WTC11 (cell line): Measurements from ENCODE around the gene TES. TPM values are rescaled to one million over a fixed set of nuclear protein-coding genes. Genes with fewer than 3 reads are reported as not detected.

Experiments used
- ATAC-seq: fragments of 200-7000 bp; cut with Tn5 transposase; 2 replicates; pipeline ENCODE4 v1.10.0; 2021; ENCODE audit warnings: mild to moderate bottlenecking, moderate library complexity
- CTCF ChIA-PET: fragments of 300-600 bp; sonication (Branson Sonifier 250); formaldehyde crosslinking; loops from one replicate; lab custom pipeline; 2021; ENCODE audit warnings: antibody characterized with exemption; lab: Charles Lee
- POLR2A ChIA-PET: fragments of 350-600 bp; sonication (Branson Sonifier 250); formaldehyde crosslinking; loops from one replicate; lab custom pipeline; 2021; ENCODE audit warnings: antibody characterized with exemption; lab: Charles Lee
- DNase-seq: peaks from one replicate; pipeline ENCODE4 v3.0.0; 2021; ENCODE audit warnings: low spot score
- H3K27ac Mint-ChIP-seq: 2 replicates; pipeline ENCODE4 v1.8.0; 2021; ENCODE audit warnings: mixed read lengths
- H3K27me3 Mint-ChIP-seq: 2 replicates; pipeline ENCODE4 v1.8.0; 2021; ENCODE audit warnings: low read depth, mild to moderate bottlenecking, moderate library complexity, mixed read lengths
- H3K36me3 Mint-ChIP-seq: 2 replicates; pipeline ENCODE4 v1.8.0; 2021; ENCODE audit warnings: mixed read lengths
- H3K4me1 Mint-ChIP-seq: 2 replicates; pipeline ENCODE4 v1.8.0; 2022; ENCODE audit warnings: mixed read lengths
- H3K4me3 Mint-ChIP-seq: 2 replicates; pipeline ENCODE4 v1.8.0; 2021; ENCODE audit warnings: mild to moderate bottlenecking, moderate library complexity, mixed read lengths
- H3K9me3 Mint-ChIP-seq: 2 replicates; pipeline ENCODE4 v1.8.0; 2021; ENCODE audit warnings: mixed read lengths
- CREM ChIP-seq: sonication (generic); formaldehyde crosslinking; IDR thresholded peaks from 2 replicates; pipeline ENCODE4 v1.8.1; 2022; ENCODE audit warnings: mild to moderate bottlenecking, missing genetic modification reagents, moderate library complexity
- FOXJ3 ChIP-seq: sonication (generic); formaldehyde crosslinking; IDR thresholded peaks from 2 replicates; pipeline ENCODE4 v1.9.0; 2021; ENCODE audit warnings: missing genetic modification reagents, mild to moderate bottlenecking, borderline replicate concordance
- FOXK1 ChIP-seq: sonication (generic); formaldehyde crosslinking; IDR thresholded peaks from 2 replicates; pipeline ENCODE4 v1.8.0; 2022; ENCODE audit warnings: mild to moderate bottlenecking, moderate library complexity, missing genetic modification reagents
- GTF2I ChIP-seq: fragments of 250-450 bp; sonication (Bioruptor Pico); conservative IDR thresholded peaks from 2 replicates; pipeline ENCODE4 v1.4.0; 2021; ENCODE audit warnings: mild to moderate bottlenecking
- KAT7 ChIP-seq: sonication (generic); formaldehyde crosslinking; IDR thresholded peaks from 2 replicates; pipeline ENCODE4 v1.8.1; 2023; ENCODE audit warnings: missing genetic modification reagents, mild to moderate bottlenecking, borderline replicate concordance
- MXD4 ChIP-seq: fragments of 250-450 bp; sonication (Bioruptor Pico); IDR thresholded peaks from 2 replicates; pipeline ENCODE4 v1.8.0; 2021; ENCODE audit warnings: mild to moderate bottlenecking, moderate library complexity, borderline replicate concordance
- MYBL2 ChIP-seq: sonication (generic); formaldehyde crosslinking; IDR thresholded peaks from 2 replicates; pipeline ENCODE4 v1.8.1; 2023; ENCODE audit warnings: mild to moderate bottlenecking, moderate library complexity, missing genetic modification reagents
- NFYB ChIP-seq: sonication (generic); formaldehyde crosslinking; conservative IDR thresholded peaks from 2 replicates; pipeline ENCODE4 v1.8.0; 2022; ENCODE audit warnings: low read depth, missing genetic modification reagents
- NR1H2 ChIP-seq: sonication (generic); formaldehyde crosslinking; IDR thresholded peaks from 2 replicates; pipeline ENCODE4 v1.9.0; 2021; ENCODE audit warnings: mild to moderate bottlenecking, moderate library complexity, missing genetic modification reagents
- NR3C1 ChIP-seq: sonication (generic); formaldehyde crosslinking; conservative IDR thresholded peaks from 2 replicates; pipeline ENCODE4 v1.8.1; 2023; ENCODE audit warnings: low read depth, mild to moderate bottlenecking, missing genetic modification reagents
- PREB ChIP-seq: sonication (generic); formaldehyde crosslinking; IDR thresholded peaks from 2 replicates; pipeline ENCODE4 v1.8.1; 2022; ENCODE audit warnings: mild to moderate bottlenecking, missing genetic modification reagents, moderate library complexity, borderline replicate concordance
- PRRX2 ChIP-seq: fragments of 250-450 bp; sonication (Bioruptor Pico); IDR thresholded peaks from 2 replicates; pipeline ENCODE4 v1.8.0; 2021; ENCODE audit warnings: mild to moderate bottlenecking
- RELA ChIP-seq: sonication (generic); formaldehyde crosslinking; IDR thresholded peaks from 2 replicates; pipeline ENCODE4 v1.8.1; 2022; ENCODE audit warnings: missing genetic modification reagents, mild to moderate bottlenecking, borderline replicate concordance
- SMAD4 ChIP-seq: sonication (generic); formaldehyde crosslinking; IDR thresholded peaks from 2 replicates; pipeline ENCODE4 v1.8.0; 2022; ENCODE audit warnings: mild to moderate bottlenecking, missing genetic modification reagents
- TEAD4 ChIP-seq: sonication (generic); formaldehyde crosslinking; IDR thresholded peaks from 2 replicates; pipeline ENCODE4 v1.8.0; 2022; ENCODE audit warnings: mild to moderate bottlenecking, missing genetic modification reagents
- ZNF232 ChIP-seq: sonication (generic); formaldehyde crosslinking; IDR thresholded peaks from 2 replicates; pipeline ENCODE4 v1.8.0; 2022; ENCODE audit warnings: mild to moderate bottlenecking, missing genetic modification reagents
- ZNF396 ChIP-seq: fragments of 250-450 bp; sonication (Bioruptor Pico); IDR thresholded peaks from 2 replicates; pipeline ENCODE4 v1.8.0; 2021; ENCODE audit warnings: mild to moderate bottlenecking, moderate library complexity, borderline replicate concordance
- ZNF671 ChIP-seq: fragments of 250-450 bp; sonication (Bioruptor Pico); IDR thresholded peaks from 2 replicates; pipeline ENCODE4 v1.8.0; 2021; ENCODE audit warnings: mild to moderate bottlenecking
- total RNA-seq: library from RNA; stranded (reverse); gene quantifications from 3 replicates; pipeline ENCODE4 v1.2.3, GENCODE V29; 2021
- TF ChIP-seq, protein P1 (sequence below): sonication (generic); formaldehyde crosslinking; IDR thresholded peaks from 2 replicates; pipeline ENCODE4 v1.8.0; 2022; ENCODE audit warnings: mild to moderate bottlenecking, missing genetic modification reagents
- TF ChIP-seq, protein P2 (sequence below): fragments of 250-450 bp; sonication (Bioruptor Pico); IDR thresholded peaks from 2 replicates; pipeline ENCODE4 v1.9.0; 2021; ENCODE audit warnings: mild to moderate bottlenecking
- TF ChIP-seq, protein P3 (sequence below): fragments of 250-450 bp; sonication (Bioruptor Pico); conservative IDR thresholded peaks from 2 replicates; pipeline ENCODE4 v1.9.0; 2021; ENCODE audit warnings: mild to moderate bottlenecking
- TF ChIP-seq, protein P4 (sequence below): fragments of 200-600 bp; IDR thresholded peaks from 2 replicates; pipeline ENCODE4 v1.8.0; 2022; ENCODE audit warnings: antibody characterized with exemption

The TES gene
- total RNA-seq, 1 experiment from 2014 or later = 48.5 TPM

GRCh38 chr7:116176226-116176625 lies 34.1 kb upstream of the TES start:
- H3K4me1 Mint-ChIP-seq = peaks cover 7% of the 10 kb centered on the region
- H3K4me3 Mint-ChIP-seq = no peak overlapping the region
- H3K27ac Mint-ChIP-seq = no peak overlapping the region
- ATAC-seq (no peak), DNase-seq (no peak)
- H3K27me3 Mint-ChIP-seq = peaks cover 38% of the 10 kb centered on the region
- TF ChIP-seq GTF2I (CRISPR knock-in tag) = no peak
- H3K36me3 Mint-ChIP-seq = peaks cover 6% of the 10 kb centered on the region
- H3K9me3 Mint-ChIP-seq = peaks cover 11% of the 10 kb centered on the region
- ChIA-PET POLR2A (no interaction called here), CTCF (interaction anchor here (0.7 to 1.7 kb wide), 3 partner anchors 60 to 413 kb away, joined by 3 to 5 read pairs (median 3); no protein-coding TSS in a partner anchor)

DNA sequence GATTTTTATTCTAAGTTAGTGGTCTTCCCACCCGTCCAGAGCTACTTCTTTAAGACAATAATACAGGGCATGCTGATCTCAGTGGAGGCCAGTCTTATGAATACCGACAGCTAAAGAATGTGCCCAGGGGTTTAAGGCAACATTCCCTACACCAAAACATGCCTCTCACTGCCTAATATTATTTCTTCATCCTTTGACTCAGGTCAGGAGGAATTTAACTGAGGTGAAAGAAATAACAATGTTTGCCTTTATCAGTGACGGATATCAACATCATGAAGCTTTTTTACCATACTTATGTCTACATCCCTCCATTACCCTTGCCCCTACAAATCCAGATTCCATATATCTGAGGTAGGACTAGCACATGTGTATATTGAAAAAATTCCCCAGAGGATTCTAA lies 33.3 kb upstream of the TES start:
- TF ChIP-seq, protein P1, sequence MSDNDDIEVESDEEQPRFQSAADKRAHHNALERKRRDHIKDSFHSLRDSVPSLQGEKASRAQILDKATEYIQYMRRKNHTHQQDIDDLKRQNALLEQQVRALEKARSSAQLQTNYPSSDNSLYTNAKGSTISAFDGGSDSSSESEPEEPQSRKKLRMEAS (CRISPR knock-in tag) = no peak
- no peak for TF ChIP-seq NR3C1 (CRISPR knock-in tag)
- TF ChIP-seq, protein P2, sequence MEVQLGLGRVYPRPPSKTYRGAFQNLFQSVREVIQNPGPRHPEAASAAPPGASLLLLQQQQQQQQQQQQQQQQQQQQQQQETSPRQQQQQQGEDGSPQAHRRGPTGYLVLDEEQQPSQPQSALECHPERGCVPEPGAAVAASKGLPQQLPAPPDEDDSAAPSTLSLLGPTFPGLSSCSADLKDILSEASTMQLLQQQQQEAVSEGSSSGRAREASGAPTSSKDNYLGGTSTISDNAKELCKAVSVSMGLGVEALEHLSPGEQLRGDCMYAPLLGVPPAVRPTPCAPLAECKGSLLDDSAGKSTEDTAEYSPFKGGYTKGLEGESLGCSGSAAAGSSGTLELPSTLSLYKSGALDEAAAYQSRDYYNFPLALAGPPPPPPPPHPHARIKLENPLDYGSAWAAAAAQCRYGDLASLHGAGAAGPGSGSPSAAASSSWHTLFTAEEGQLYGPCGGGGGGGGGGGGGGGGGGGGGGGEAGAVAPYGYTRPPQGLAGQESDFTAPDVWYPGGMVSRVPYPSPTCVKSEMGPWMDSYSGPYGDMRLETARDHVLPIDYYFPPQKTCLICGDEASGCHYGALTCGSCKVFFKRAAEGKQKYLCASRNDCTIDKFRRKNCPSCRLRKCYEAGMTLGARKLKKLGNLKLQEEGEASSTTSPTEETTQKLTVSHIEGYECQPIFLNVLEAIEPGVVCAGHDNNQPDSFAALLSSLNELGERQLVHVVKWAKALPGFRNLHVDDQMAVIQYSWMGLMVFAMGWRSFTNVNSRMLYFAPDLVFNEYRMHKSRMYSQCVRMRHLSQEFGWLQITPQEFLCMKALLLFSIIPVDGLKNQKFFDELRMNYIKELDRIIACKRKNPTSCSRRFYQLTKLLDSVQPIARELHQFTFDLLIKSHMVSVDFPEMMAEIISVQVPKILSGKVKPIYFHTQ = no peak
- TF ChIP-seq PREB (CRISPR knock-in tag) = no peak
- TF ChIP-seq NFYB (CRISPR knock-in tag) = no peak
- TF ChIP-seq CREM = no peak
- no peak for TF ChIP-seq RELA (CRISPR knock-in tag)
- TF ChIP-seq, protein P3, sequence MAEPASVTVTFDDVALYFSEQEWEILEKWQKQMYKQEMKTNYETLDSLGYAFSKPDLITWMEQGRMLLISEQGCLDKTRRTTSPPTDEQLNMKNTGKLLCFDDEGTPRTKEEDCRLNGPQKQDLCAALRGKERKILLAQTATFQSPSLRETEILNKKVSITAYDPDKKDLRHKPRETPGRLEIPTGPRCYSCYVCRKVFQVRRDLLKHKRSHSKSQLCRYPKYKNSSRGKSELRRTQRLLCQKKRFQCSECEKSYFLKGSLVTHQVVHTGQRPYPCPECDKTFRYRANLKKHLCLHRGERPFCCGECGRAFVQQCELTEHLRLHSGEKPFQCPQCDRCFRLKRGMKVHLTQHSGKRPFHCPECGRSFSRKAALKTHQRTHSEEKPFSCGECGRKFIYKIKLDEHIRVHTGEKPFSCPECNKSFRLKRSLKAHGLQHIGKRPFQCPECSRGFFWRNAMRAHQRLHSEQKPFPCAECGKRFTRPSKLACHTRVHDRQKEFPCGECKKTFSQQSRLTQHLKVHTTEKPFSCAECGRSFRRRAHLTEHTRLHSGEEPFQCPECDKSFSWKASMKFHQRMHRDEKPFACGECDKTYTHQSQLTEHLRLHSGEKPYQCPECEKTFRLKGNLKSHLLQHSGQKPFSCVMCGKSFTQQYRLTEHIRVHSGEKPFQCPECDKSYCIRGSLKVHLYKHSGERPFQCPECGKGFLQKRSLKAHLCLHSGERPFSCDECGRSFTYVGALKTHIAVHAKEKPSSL (CRISPR knock-in tag) = no peak
- TF ChIP-seq FOXK1 (CRISPR knock-in tag) = no peak
- no peak for TF ChIP-seq NR1H2 (CRISPR knock-in tag)
- no peak for TF ChIP-seq ZNF671 (CRISPR knock-in tag)
- TF ChIP-seq ZNF232 (CRISPR knock-in tag) = no peak
- TF ChIP-seq MYBL2 (CRISPR knock-in tag) = no peak
- no peak for TF ChIP-seq TEAD4 (CRISPR knock-in tag)
- ChIA-PET CTCF (interaction anchor here (0.7 to 1.7 kb wide), 3 partner anchors 59 to 412 kb away, joined by 3 to 5 read pairs (median 3); no protein-coding TSS in a partner anchor), POLR2A (no interaction called here)
- H3K27me3 Mint-ChIP-seq = peaks cover 30% of the 10 kb centered on the region
- no peak overlapping the region for H3K4me3 Mint-ChIP-seq
- peaks cover 6% of the 10 kb centered on the region for H3K36me3 Mint-ChIP-seq
- ATAC-seq = no peak
- peaks cover 7% of the 10 kb centered on the region for H3K4me1 Mint-ChIP-seq
- H3K27ac Mint-ChIP-seq = no peak overlapping the region
- DNase-seq = no peak
- peaks cover 11% of the 10 kb centered on the region for H3K9me3 Mint-ChIP-seq

DNA sequence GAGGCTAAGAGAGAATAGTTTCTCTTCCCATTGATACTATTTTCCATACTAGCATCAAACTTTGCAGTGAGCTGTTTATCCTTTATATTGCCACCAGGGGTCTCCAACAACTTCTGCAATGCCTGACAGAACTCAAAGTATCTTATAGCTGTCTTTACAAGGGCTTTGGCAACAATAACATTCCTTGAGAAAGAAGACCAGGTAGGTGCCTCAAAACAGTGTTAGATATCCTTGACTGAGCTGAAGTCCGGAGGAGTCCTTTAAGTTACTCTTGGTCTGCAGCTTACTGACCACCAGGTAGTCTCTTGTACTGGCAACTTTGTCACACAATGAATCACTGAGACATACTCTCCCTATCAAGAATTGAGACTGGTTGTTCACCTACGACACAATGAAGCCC lies 30.0 kb upstream of the TES start:
- TF ChIP-seq FOXJ3 (CRISPR knock-in tag) = no peak
- TF ChIP-seq ZNF396 (CRISPR knock-in tag) = no peak
- no peak for TF ChIP-seq KAT7 (CRISPR knock-in tag)
- no peak for TF ChIP-seq SMAD4
- no peak for TF ChIP-seq MXD4 (CRISPR knock-in tag)
- TF ChIP-seq PRRX2 (CRISPR knock-in tag) = no peak
- TF ChIP-seq, protein P4, sequence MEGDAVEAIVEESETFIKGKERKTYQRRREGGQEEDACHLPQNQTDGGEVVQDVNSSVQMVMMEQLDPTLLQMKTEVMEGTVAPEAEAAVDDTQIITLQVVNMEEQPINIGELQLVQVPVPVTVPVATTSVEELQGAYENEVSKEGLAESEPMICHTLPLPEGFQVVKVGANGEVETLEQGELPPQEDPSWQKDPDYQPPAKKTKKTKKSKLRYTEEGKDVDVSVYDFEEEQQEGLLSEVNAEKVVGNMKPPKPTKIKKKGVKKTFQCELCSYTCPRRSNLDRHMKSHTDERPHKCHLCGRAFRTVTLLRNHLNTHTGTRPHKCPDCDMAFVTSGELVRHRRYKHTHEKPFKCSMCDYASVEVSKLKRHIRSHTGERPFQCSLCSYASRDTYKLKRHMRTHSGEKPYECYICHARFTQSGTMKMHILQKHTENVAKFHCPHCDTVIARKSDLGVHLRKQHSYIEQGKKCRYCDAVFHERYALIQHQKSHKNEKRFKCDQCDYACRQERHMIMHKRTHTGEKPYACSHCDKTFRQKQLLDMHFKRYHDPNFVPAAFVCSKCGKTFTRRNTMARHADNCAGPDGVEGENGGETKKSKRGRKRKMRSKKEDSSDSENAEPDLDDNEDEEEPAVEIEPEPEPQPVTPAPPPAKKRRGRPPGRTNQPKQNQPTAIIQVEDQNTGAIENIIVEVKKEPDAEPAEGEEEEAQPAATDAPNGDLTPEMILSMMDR = peak; percentile 41; the same call in 1 of the 2 replicates
- DNase-seq (no peak), ATAC-seq (peak; percentile 90)
- ChIA-PET POLR2A (no interaction called here), CTCF (interaction anchor here (0.5 to 3.0 kb wide), 27 partner anchors 9 to 607 kb away, joined by 3 to 100 read pairs (median 5); partner anchors contain the start of gene TES)
- peaks cover 9% of the 10 kb centered on the region for H3K9me3 Mint-ChIP-seq
- peaks cover 1% of the 10 kb centered on the region for H3K36me3 Mint-ChIP-seq
- no peaks in the 10 kb centered on the region for H3K4me1 Mint-ChIP-seq
- H3K27ac Mint-ChIP-seq = no peak overlapping the region
- no peak overlapping the region for H3K4me3 Mint-ChIP-seq
- peaks cover 11% of the 10 kb centered on the region for H3K27me3 Mint-ChIP-seq
